Subcutaneous abdominal adipose tissue (tissue), 5 donors: ENCODE results near the gene NSFL1C.

ENCODE experiments used
- H3K27ac ChIP-seq: one replicate; pipeline ENCODE4 v1.7.0; 2013; ENCODE audit warnings: low read depth, mild to moderate bottlenecking, inconsistent platforms, low read length, moderate library complexity
- H3K27me3 ChIP-seq, 5 donors: one replicate each; pipeline ENCODE4 v1.7.0; 2013; ENCODE audit warnings: low read length in 5 of 5, inconsistent platforms in 1 of 5; ENCODE audit not compliant: control insufficient read depth in 5 of 5, insufficient read depth in 4 of 5
- H3K36me3 ChIP-seq, 5 donors: one replicate each; pipeline ENCODE4 v1.7.0; 2013; ENCODE audit warnings: low read length in 5 of 5; ENCODE audit not compliant: control insufficient read depth in 5 of 5, insufficient read depth in 5 of 5
- H3K4me1 ChIP-seq, 5 donors: one replicate each; pipeline ENCODE4 v1.7.0; 2013; ENCODE audit warnings: low read length in 5 of 5, mild to moderate bottlenecking in 3 of 5, moderate library complexity in 1 of 5; ENCODE audit not compliant: control insufficient read depth in 5 of 5, insufficient read depth in 5 of 5
- H3K4me3 ChIP-seq, 5 donors: one replicate each; pipeline ENCODE4 v1.7.0; 2013; ENCODE audit warnings: low read length in 5 of 5, low read depth in 1 of 5
- H3K9ac ChIP-seq, 5 donors: one replicate each; pipeline ENCODE4 v1.7.0; 2013; ENCODE audit warnings: low read length in 5 of 5, mild to moderate bottlenecking in 4 of 5, moderate library complexity in 3 of 5
- H3K9me3 ChIP-seq, 5 donors: one replicate each; pipeline ENCODE4 v1.7.0; 2013; ENCODE audit warnings: low read length in 5 of 5; ENCODE audit not compliant: control insufficient read depth in 5 of 5
- donor health status: healthy.
- donor health status: healthy.
- donor health status: healthy.
- donor health status: healthy.
- donor health status: healthy.

Gene NSFL1C

DNA sequence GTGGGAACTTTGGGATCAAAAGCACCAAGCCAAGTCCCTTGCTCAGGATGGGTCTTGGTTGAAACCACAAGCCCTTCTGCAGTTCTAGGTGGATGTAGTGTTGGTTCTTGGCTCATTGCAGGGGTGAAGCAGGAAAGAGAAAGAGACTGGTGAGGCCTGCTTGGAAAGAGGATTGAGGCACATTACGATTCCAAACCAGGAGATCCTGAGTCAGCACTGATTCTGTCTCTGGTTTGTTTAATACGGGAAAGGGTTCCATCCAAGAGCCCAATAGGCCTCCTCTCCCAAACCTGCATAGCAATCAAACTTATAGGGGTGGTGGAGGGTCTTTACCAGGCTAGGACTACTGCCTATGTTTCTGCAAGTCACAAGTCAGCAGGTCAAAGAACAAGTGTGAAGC, 24.3 kb downstream of the NSFL1C start:
- Histone ChIP-seq H3K27ac (no peak overlapping the region), H3K4me3 (no peak overlapping the region), H3K9me3 (no peaks in the 10 kb centered on the region), H3K36me3 (peaks cover 23 to 81% (median 74%) of the 10 kb centered on the region in 5 donors), H3K4me1 (peaks cover 0 to 9% (median 0%) of the 10 kb centered on the region in 5 donors), H3K9ac (no peak overlapping the region), H3K27me3 (no peaks in the 10 kb centered on the region)

DNA sequence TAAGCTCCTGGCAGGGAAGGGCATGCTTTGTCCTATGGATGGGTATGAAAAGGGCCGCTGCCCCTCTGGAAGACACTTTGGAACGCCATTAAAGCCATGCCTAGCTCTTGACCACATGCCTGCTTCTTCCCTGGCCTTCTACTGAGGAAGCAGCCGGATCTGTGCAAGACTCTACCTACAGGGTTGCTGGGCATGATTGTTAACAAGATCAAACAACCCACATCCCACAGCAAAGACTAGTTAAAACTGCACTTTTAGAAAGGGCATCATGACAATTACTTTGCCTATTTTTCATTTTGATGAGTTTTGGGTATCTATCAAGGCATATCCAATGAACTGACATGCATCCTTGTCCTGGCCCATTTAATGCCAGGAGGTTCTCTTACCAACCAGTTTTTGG, 25.5 kb downstream of the NSFL1C start:
- peaks cover 13 to 69% (median 63%) of the 10 kb centered on the region in 5 donors for H3K36me3 ChIP-seq
- no peak overlapping the region for H3K4me3 ChIP-seq
- no peaks in the 10 kb centered on the region for H3K27me3 ChIP-seq
- H3K9me3 ChIP-seq = no peaks in the 10 kb centered on the region
- no peak overlapping the region for H3K9ac ChIP-seq
- H3K4me1 ChIP-seq = peaks cover 0 to 9% (median 0%) of the 10 kb centered on the region in 5 donors
- no peak overlapping the region for H3K27ac ChIP-seq

- Histone ChIP-seq H3K27ac (no peak overlapping the region), H3K27me3 (no peaks in the 10 kb centered on the region), H3K36me3 (peaks cover 11 to 58% (median 52%) of the 10 kb centered on the region in 5 donors), H3K4me1 (peaks cover 0 to 11% (median 0%) of the 10 kb centered on the region in 5 donors), H3K9me3 (no peaks in the 10 kb centered on the region), H3K4me3 (no peak overlapping the region), H3K9ac (no peak overlapping the region)
These were observed 26.6 kb downstream of the NSFL1C start for GRCh38 chr20:1440024-1440423.

DNA sequence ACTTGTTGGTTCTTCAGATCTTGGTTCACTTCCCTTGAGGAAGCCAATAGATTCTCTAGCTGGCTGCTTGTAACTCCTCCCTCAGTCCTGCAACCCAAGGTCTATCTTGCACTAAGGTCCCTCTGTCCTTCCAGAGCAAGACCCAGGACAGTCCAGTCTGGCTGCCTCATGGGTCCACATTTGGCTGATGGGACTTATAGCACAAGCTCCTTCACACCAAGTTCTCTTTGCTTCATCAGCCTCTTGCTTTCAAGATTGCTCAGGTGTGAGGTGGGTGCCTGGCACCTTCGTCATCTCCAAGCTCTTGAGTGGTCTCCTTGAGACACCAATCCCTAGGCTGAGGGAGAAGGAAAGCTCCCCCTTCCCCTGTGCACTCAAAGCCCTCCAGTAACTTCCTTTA, 28.3 kb downstream of the NSFL1C start:
- H3K27ac ChIP-seq = no peak overlapping the region
- no peak overlapping the region for H3K4me3 ChIP-seq
- no peak overlapping the region for H3K9ac ChIP-seq
- peaks cover 10 to 41% (median 35%) of the 10 kb centered on the region in 5 donors for H3K36me3 ChIP-seq
- H3K9me3 ChIP-seq = no peaks in the 10 kb centered on the region
- no peaks in the 10 kb centered on the region for H3K27me3 ChIP-seq
- H3K4me1 ChIP-seq = peaks cover 0 to 24% (median 6%) of the 10 kb centered on the region in 5 donors

GRCh38 chr20:1437235-1437904, 29.3 kb downstream of the NSFL1C start:
- no peaks in the 10 kb centered on the region for H3K27me3 ChIP-seq
- no peak overlapping the region for H3K9ac ChIP-seq
- no peak overlapping the region for H3K27ac ChIP-seq
- peaks cover 9 to 31% (median 25%) of the 10 kb centered on the region in 5 donors for H3K36me3 ChIP-seq
- H3K9me3 ChIP-seq = no peaks in the 10 kb centered on the region
- no peak overlapping the region for H3K4me3 ChIP-seq
- H3K4me1 ChIP-seq = peaks cover 0 to 24% (median 6%) of the 10 kb centered on the region in 5 donors

- Histone ChIP-seq H3K36me3 (peaks cover 10 to 20% (median 14%) of the 10 kb centered on the region in 5 donors), H3K27me3 (no peaks in the 10 kb centered on the region), H3K9me3 (peaks cover 0 to 3% (median 0%) of the 10 kb centered on the region in 5 donors), H3K9ac (no peak overlapping the region), H3K4me1 (peaks cover 0 to 24% (median 6%) of the 10 kb centered on the region in 5 donors), H3K27ac (no peak overlapping the region), H3K4me3 (no peak overlapping the region)
These were observed 30.4 kb downstream of the NSFL1C start for GRCh38 chr20:1436263-1436662.

DNA sequence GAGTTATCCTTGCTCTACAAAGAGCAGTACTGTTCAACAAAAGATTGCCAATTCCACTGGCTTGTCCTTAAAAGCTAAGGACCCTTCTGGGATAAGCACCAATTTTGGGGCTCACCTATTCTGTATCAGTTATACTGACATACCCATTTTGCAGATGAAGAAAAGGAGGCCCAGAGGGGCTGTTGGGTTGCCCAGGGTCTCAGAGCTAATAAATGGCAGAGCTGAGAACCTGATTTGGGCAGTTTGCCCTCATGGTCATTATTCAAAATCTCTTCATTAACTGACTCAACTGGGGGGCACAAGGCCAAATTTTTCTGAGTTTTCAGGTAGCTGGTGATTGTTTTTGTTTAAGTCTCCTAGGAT, 31.3 kb downstream of the NSFL1C start:
- H3K27me3 ChIP-seq = no peaks in the 10 kb centered on the region
- no peak overlapping the region for H3K9ac ChIP-seq
- H3K9me3 ChIP-seq = peaks cover 0 to 3% (median 0%) of the 10 kb centered on the region in 5 donors
- H3K4me1 ChIP-seq = peaks cover 0 to 24% (median 6%) of the 10 kb centered on the region in 5 donors
- H3K4me3 ChIP-seq = no peak overlapping the region
- peaks cover 8 to 11% (median 10%) of the 10 kb centered on the region in 5 donors for H3K36me3 ChIP-seq
- H3K27ac ChIP-seq = no peak overlapping the region

GRCh38 chr20:1434571-1435336, 31.9 kb downstream of the NSFL1C start:
- Histone ChIP-seq H3K27me3 (peaks cover 0 to 3% (median 0%) of the 10 kb centered on the region in 5 donors), H3K4me3 (no peak overlapping the region), H3K36me3 (peaks cover 3 to 10% (median 5%) of the 10 kb centered on the region in 5 donors), H3K4me1 (peaks cover 3 to 27% (median 10%) of the 10 kb centered on the region in 5 donors), H3K9ac (no peak overlapping the region), H3K27ac (no peak overlapping the region), H3K9me3 (peaks cover 0 to 3% (median 0%) of the 10 kb centered on the region in 5 donors)

GRCh38 chr20:1431158-1431557, 35.5 kb downstream of the NSFL1C start:
- Histone ChIP-seq H3K36me3 (peaks cover 0 to 10% (median 0%) of the 10 kb centered on the region in 5 donors), H3K27ac (no peak overlapping the region), H3K9ac (no peak overlapping the region), H3K9me3 (peaks cover 0 to 3% (median 0%) of the 10 kb centered on the region in 5 donors), H3K4me3 (no peak overlapping the region), H3K27me3 (peaks cover 0 to 3% (median 0%) of the 10 kb centered on the region in 5 donors), H3K4me1 (peaks cover 4 to 29% (median 11%) of the 10 kb centered on the region in 5 donors)

- Histone ChIP-seq H3K4me1 (peaks cover 4 to 27% (median 11%) of the 10 kb centered on the region in 5 donors), H3K9me3 (peaks cover 0 to 3% (median 0%) of the 10 kb centered on the region in 5 donors), H3K27me3 (peaks cover 0 to 3% (median 0%) of the 10 kb centered on the region in 5 donors), H3K9ac (peak overlapping the region in 2 of 5 donors; percentile 24 to 95), H3K27ac (peak overlapping the region; percentile 59), H3K4me3 (no peak overlapping the region), H3K36me3 (peaks cover 0 to 10% (median 0%) of the 10 kb centered on the region in 5 donors)
These were observed 36.6 kb downstream of the NSFL1C start for GRCh38 chr20:1430004-1430451.
